GM18951 (cell line): Measurements from ENCODE around the gene CHRNG.

ENCODE experiments used
- POLR2A ChIP-seq: IDR thresholded peaks from 4 replicates; pipeline ENCODE4 v1.6.1; 2011; ENCODE audit warnings: mild to moderate bottlenecking; ENCODE audit not compliant: insufficient read length, insufficient read depth; ENCODE audit errors: extremely low read depth
- in situ Hi-C: fragments of 300-500 bp; cut with MboI; formaldehyde crosslinking; loops from one replicate; pipeline ENCODE4 v1.12.0; 2022; ENCODE audit warnings: low sequenced_read_pairs, mixed read lengths, inconsistent platforms; ENCODE audit not compliant: unreplicated experiment

CHRNG gene

GRCh38 chr2:232574674-232575403 is 35.3 kb downstream of the CHRNG start:
- no peak for TF ChIP-seq POLR2A
- in situ Hi-C loops = no loop called here

- no peak for TF ChIP-seq POLR2A
- in situ Hi-C loops = no loop called here
These were observed 35.9 kb downstream of the CHRNG start for GRCh38 chr2:232575404-232575746.

GRCh38 chr2:232576995-232577394 is 37.5 kb downstream of the CHRNG start:
- TF ChIP-seq POLR2A = no peak

GRCh38 chr2:232577841-232578240 is 38.3 kb downstream of the CHRNG start:
- in situ Hi-C loops = no loop called here
- no peak for TF ChIP-seq POLR2A

More at GRCh38 chr2:232576995-232577394, 37.5 kb downstream of the CHRNG start:
- in situ Hi-C loops = no loop called here

GRCh38 chr2:232578626-232579025 is 39.1 kb downstream of the CHRNG start:
- in situ Hi-C loops = no loop called here

GRCh38 chr2:232580648-232580981 is 41.1 kb downstream of the CHRNG start:
- in situ Hi-C loops = no loop called here
- TF ChIP-seq POLR2A = no peak

More at GRCh38 chr2:232578626-232579025, 39.1 kb downstream of the CHRNG start:
- no peak for TF ChIP-seq POLR2A

GRCh38 chr2:232581725-232582124 is 42.2 kb downstream of the CHRNG start:
- in situ Hi-C loops = no loop called here
- TF ChIP-seq POLR2A = no peak

- in situ Hi-C loops = no loop called here
- TF ChIP-seq POLR2A = no peak
These were observed 44.7 kb downstream of the CHRNG start for GRCh38 chr2:232584238-232584637.

- no peak for TF ChIP-seq POLR2A
- in situ Hi-C loops = no loop called here
These were observed 47.5 kb downstream of the CHRNG start for GRCh38 chr2:232586943-232587505.

- in situ Hi-C loops = no loop called here
These were observed 48.0 kb downstream of the CHRNG start for GRCh38 chr2:232587512-232587911.

GRCh38 chr2:232588031-232588430 is 48.5 kb downstream of the CHRNG start:
- no peak for TF ChIP-seq POLR2A
- in situ Hi-C loops = no loop called here

More at GRCh38 chr2:232587512-232587911, 48.0 kb downstream of the CHRNG start:
- no peak for TF ChIP-seq POLR2A

GRCh38 chr2:232588680-232589585 is 49.4 kb downstream of the CHRNG start:
- TF ChIP-seq POLR2A = no peak
- in situ Hi-C loops = no loop called here

- in situ Hi-C loops = no loop called here
These were observed 53.4 kb downstream of the CHRNG start for GRCh38 chr2:232592772-232593395.

GRCh38 chr2:232593982-232594381 is 54.5 kb downstream of the CHRNG start:
- in situ Hi-C loops = no loop called here
- TF ChIP-seq POLR2A = no peak

More at GRCh38 chr2:232592772-232593395, 53.4 kb downstream of the CHRNG start:
- no peak for TF ChIP-seq POLR2A
